GM12875 (cell line): ENCODE results near the gene WNK2.

Experiments
- H3K4me3 ChIP-seq: one replicate; pipeline ENCODE4 v1.5.1; 2011; ENCODE audit warnings: low read depth, low read length, control low read depth
- TF ChIP-seq, protein P1 (sequence below): IDR thresholded peaks from 2 replicates; pipeline ENCODE4 v1.5.1; 2011; ENCODE audit warnings: low read depth, mild to moderate bottlenecking, control low read depth, inconsistent platforms, low read length, moderate library complexity, borderline replicate concordance; ENCODE audit not compliant: insufficient read depth

WNK2 gene

GRCh38 chr9:93181672-93182435, 2.1 kb upstream of the WNK2 start:
- H3K4me3 ChIP-seq, result no peak overlapping the region
- TF ChIP-seq, protein P1, sequence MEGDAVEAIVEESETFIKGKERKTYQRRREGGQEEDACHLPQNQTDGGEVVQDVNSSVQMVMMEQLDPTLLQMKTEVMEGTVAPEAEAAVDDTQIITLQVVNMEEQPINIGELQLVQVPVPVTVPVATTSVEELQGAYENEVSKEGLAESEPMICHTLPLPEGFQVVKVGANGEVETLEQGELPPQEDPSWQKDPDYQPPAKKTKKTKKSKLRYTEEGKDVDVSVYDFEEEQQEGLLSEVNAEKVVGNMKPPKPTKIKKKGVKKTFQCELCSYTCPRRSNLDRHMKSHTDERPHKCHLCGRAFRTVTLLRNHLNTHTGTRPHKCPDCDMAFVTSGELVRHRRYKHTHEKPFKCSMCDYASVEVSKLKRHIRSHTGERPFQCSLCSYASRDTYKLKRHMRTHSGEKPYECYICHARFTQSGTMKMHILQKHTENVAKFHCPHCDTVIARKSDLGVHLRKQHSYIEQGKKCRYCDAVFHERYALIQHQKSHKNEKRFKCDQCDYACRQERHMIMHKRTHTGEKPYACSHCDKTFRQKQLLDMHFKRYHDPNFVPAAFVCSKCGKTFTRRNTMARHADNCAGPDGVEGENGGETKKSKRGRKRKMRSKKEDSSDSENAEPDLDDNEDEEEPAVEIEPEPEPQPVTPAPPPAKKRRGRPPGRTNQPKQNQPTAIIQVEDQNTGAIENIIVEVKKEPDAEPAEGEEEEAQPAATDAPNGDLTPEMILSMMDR, result no peak

DNA sequence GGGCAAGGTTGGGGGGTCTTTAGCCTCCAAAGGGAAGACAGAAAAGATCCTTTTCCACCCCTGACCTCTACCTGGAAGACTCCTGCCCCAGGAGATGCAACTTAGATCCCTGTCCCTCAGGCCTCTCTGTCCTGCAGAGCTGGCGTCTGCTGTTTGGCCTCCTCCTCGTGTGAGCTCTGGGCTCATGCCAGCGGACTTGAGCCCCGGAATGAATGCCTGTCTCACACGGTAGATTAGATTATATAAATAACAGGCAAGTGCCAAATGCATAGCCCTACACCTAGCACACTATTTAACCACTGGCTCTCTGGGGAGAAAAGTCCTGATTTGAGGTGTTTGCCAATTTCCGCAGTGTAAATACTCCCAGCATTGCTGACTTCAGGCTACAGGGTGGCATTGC, 1.4 kb upstream of the WNK2 start:
- H3K4me3 ChIP-seq, result no peak overlapping the region
- TF ChIP-seq, protein P1, result no peak

GRCh38 chr9:93183131-93183662, 742 bp upstream of the WNK2 start:
- no peak overlapping the region for H3K4me3 ChIP-seq
- TF ChIP-seq, protein P1, result no peak

DNA sequence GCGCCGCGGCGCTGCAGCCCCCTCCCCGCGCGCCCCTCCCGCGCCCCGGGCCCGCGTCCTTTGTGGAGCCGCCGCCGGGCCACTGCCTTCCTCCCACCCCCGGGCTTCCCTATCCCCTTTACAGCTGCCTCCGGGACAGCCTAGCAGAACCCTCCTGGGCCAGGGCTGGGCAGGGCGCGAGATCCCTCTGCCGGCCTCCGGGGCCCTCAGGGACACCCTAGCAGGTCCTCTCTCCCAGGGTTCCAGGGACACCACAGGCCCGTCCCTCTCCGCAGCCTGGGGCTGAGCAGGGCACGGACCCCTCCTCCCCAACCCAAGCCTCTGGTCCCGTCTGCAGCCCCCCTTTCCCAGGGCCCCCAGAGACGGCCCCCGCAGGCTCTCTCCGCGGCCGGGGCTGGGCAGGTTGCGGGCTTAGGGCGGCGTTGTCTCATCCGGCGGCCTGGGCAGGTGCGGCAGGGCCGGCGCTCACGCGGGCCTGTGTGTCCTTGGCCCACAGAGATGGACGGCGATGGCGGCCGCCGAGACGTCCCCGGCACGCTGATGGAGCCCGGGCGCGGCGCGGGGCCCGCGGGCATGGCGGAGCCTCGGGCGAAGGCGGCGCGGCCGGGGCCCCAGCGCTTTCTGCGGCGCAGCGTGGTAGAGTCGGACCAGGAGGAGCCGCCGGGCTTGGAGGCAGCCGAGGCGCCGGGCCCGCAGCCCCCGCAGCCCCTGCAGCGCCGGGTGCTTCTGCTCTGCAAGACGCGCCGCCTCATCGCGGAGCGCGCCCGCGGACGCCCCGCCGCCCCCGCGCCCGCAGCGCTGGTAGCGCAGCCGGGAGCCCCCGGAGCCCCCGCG, 710 bp downstream of the WNK2 start:
- TF ChIP-seq, protein P1, result no peak
- no peak overlapping the region for H3K4me3 ChIP-seq

DNA sequence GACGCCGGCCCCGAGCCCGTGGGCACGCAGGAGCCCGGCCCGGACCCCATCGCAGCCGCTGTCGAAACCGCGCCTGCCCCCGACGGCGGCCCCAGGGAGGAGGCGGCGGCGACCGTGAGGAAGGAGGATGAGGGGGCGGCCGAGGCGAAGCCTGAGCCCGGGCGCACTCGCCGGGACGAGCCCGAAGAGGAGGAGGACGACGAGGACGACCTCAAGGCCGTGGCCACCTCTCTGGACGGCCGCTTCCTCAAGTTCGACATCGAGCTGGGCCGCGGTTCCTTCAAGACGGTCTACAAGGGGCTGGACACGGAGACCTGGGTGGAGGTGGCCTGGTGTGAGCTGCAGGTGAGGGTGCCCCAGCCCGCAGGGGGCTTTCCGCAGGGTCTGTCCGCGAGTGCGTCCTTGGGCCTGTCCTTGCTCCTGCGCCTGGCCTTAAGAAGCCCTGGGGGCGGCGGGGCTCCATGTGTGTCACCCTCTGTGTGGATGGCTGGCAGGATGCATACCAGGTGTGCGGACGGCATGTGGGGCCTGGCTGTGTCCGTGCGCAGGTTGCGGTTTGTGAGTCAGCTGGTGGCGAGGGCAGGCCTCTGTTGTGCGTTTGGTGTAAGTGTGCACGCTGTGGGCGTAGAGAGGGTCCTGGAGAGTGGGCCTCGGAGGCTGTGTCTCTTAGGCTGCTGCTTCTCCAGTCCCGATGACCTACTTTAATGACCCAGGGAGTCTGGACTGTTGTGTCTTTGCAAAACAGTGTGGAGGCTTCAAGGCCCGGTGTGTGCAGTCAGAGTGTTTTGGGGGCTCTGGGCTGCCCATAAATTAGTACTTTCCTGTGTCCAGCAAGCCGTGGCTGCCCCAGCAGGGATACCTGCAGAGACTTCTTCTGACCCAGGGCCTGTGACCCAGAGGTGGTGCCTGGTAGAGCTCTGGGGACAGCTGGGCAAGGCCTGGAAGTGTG, 1.6 kb downstream of the WNK2 start:
- no peak overlapping the region for H3K4me3 ChIP-seq
- TF ChIP-seq, protein P1, result no peak

DNA sequence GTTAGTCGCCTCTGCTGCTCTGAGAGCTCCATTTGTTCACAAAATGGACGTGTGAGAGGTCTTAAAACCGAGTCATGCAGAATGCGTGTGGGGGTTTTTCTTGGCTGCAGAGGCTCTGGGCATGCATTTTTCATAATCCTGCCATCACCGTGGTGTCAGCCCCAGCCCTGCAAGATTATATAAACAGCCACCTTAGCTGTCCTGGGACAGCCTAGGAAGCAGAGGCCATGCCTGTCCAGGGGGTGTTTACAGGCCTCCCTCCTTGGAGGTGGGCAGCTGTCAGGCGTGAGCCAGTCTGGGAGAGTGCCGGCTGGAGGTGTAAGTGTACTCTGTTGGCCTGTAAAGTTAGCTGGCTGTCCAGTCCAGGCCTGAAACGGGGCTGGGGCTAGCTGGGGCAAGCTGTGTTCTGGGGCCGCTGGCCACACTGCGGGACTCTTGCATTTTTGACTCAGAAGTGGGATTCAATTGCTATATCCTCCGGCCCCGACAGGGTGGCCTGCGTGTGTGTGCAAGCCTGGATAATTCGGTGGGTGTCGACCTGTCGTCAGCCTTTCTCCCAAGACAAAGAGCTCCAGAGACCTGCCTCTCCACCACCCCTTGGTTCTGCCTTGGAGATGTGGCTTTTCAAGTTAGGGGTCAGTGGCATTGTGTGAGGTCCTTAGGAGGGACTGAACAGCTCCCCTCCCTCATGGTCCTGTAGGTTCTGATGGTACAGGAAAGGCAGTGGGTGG, 2.4 kb downstream of the WNK2 start:
- H3K4me3 ChIP-seq, result no peak overlapping the region
- TF ChIP-seq, protein P1, result no peak
